ENCODE results near the gene LRRC7.
"Not testable (repeated sequence)": the region's sequence is repeated elsewhere in the genome, so short reads cannot be mapped to it uniquely, and the experiment has no call there.

Gene LRRC7

GRCh38 chr1:69702085-69702484 is 134.4 kb downstream of the LRRC7 start:
- no peak for DNase-seq

- no peak for DNase-seq
Measured at GRCh38 chr1:69706473-69706872, 138.8 kb downstream of the LRRC7 start.

GRCh38 chr1:69707103-69707502 is 139.4 kb downstream of the LRRC7 start:
- DNase-seq, result no peak

GRCh38 chr1:69710484-69711189 is 142.9 kb downstream of the LRRC7 start:
- DNase-seq, result no peak

- DNase-seq, result no peak
Measured at GRCh38 chr1:69711190-69711930, 143.6 kb downstream of the LRRC7 start.

GRCh38 chr1:69717834-69718233 is 150.1 kb downstream of the LRRC7 start:
- not testable (repeated sequence) for DNase-seq

- no peak for DNase-seq
Measured at GRCh38 chr1:69728206-69728605, 160.5 kb downstream of the LRRC7 start.

- DNase-seq, result no peak
Measured at GRCh38 chr1:69733061-69733460, 165.3 kb downstream of the LRRC7 start.

GRCh38 chr1:69737527-69738185 is 169.9 kb downstream of the LRRC7 start:
- no peak for DNase-seq

- no peak for DNase-seq
Measured at GRCh38 chr1:69738458-69739250, 170.9 kb downstream of the LRRC7 start.

GRCh38 chr1:69739251-69739605 is 171.5 kb downstream of the LRRC7 start:
- no peak for DNase-seq

GRCh38 chr1:69743146-69743545 is 175.4 kb downstream of the LRRC7 start:
- DNase-seq, result no peak

- DNase-seq, result no peak
Measured at GRCh38 chr1:69744381-69744780, 176.7 kb downstream of the LRRC7 start.

GRCh38 chr1:69747207-69747606 is 179.5 kb downstream of the LRRC7 start:
- DNase-seq, result no peak

GRCh38 chr1:69750638-69751037 is 182.9 kb downstream of the LRRC7 start:
- no peak for DNase-seq

- DNase-seq, result no peak
Measured at GRCh38 chr1:69752831-69753230, 185.1 kb downstream of the LRRC7 start.

GRCh38 chr1:69754521-69754920 is 186.8 kb downstream of the LRRC7 start:
- no peak for DNase-seq

GRCh38 chr1:69755647-69756046 is 187.9 kb downstream of the LRRC7 start:
- DNase-seq, result no peak

GRCh38 chr1:69765951-69766350 is 198.2 kb downstream of the LRRC7 start:
- no peak for DNase-seq

- no peak for DNase-seq
Measured at GRCh38 chr1:69766431-69767180, 198.9 kb downstream of the LRRC7 start.

GRCh38 chr1:69776555-69776954 is 208.8 kb downstream of the LRRC7 start:
- DNase-seq, result no peak

- no peak for DNase-seq
Measured at GRCh38 chr1:69777423-69777822, 209.7 kb downstream of the LRRC7 start.

- no peak for DNase-seq
Measured at GRCh38 chr1:69777971-69778370, 210.2 kb downstream of the LRRC7 start.

Data from activated CD8-positive, alpha-beta memory T cell treated with anti-CD3 and anti-CD28 coated beads for 24 hours (primary cell).